ENCODE results near the gene APOB. TPM values are rescaled to one million over a fixed set of nuclear protein-coding genes. Genes with fewer than 3 reads are reported as not detected.
A peak's percentile ranks its signal among the peaks of the same experiment; 100 is the strongest.

The APOB gene
- total and polyA plus RNA-seq, 2 of the 13 experiments (the other 11 are each of a cell fraction or from before 2014, with no cell fraction given): 1,569 to 2,515 TPM

- TF ChIP-seq, protein P1, sequence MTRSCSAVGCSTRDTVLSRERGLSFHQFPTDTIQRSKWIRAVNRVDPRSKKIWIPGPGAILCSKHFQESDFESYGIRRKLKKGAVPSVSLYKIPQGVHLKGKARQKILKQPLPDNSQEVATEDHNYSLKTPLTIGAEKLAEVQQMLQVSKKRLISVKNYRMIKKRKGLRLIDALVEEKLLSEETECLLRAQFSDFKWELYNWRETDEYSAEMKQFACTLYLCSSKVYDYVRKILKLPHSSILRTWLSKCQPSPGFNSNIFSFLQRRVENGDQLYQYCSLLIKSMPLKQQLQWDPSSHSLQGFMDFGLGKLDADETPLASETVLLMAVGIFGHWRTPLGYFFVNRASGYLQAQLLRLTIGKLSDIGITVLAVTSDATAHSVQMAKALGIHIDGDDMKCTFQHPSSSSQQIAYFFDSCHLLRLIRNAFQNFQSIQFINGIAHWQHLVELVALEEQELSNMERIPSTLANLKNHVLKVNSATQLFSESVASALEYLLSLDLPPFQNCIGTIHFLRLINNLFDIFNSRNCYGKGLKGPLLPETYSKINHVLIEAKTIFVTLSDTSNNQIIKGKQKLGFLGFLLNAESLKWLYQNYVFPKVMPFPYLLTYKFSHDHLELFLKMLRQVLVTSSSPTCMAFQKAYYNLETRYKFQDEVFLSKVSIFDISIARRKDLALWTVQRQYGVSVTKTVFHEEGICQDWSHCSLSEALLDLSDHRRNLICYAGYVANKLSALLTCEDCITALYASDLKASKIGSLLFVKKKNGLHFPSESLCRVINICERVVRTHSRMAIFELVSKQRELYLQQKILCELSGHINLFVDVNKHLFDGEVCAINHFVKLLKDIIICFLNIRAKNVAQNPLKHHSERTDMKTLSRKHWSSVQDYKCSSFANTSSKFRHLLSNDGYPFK (CRISPR knock-in tag; IDR thresholded peaks at IDR 0.05; ENCODE audit: borderline replicate concordance): no peak
- TF ChIP-seq ZNF703 (CRISPR knock-in tag; IDR thresholded peaks at IDR 0.05; ENCODE audit: borderline replicate concordance) (peak; percentile 89), NCOA1 (CRISPR knock-in tag; IDR thresholded peaks at IDR 0.05) (peak; percentile 97), SMAD3 (CRISPR knock-in tag; IDR thresholded peaks at IDR 0.05) (peak; percentile 99), ZNF34 (CRISPR knock-in tag; IDR thresholded peaks at IDR 0.05; ENCODE audit: borderline replicate concordance) (no peak; the same call in 1 of the 2 replicates), ZNF816 (CRISPR knock-in tag; IDR thresholded peaks at IDR 0.05; ENCODE audit: borderline replicate concordance) (peak; percentile 98), MXD1 (CRISPR knock-in tag; IDR thresholded peaks at IDR 0.05) (peak; percentile 87), REXO4 (CRISPR knock-in tag; IDR thresholded peaks at IDR 0.05; ENCODE audit: borderline replicate concordance) (no peak), ZNF547 (CRISPR knock-in tag; IDR thresholded peaks at IDR 0.05) (no peak; the same call in 1 of the 2 replicates), EZH2 (conservative IDR thresholded peaks at IDR 0.05; ENCODE audit: low read depth, low read length) (no peak), ZNF773 (CRISPR knock-in tag; IDR thresholded peaks at IDR 0.05; ENCODE audit: borderline replicate concordance) (no peak), GATAD2A (CRISPR knock-in tag; IDR thresholded peaks at IDR 0.05) (peak; percentile 98), MYNN (CRISPR knock-in tag; IDR thresholded peaks at IDR 0.05; ENCODE audit: low read depth) (peak; percentile 78; the same call in 1 of the 2 replicates), NFYC (CRISPR knock-in tag; IDR thresholded peaks at IDR 0.05) (peak; percentile 43; the same call in 1 of the 2 replicates), PRDM15 (CRISPR knock-in tag; IDR thresholded peaks at IDR 0.05) (no peak), ZNF143 (CRISPR knock-in tag; IDR thresholded peaks at IDR 0.05) (peak; percentile 37; the same call in 1 of the 2 replicates), MIXL1 (CRISPR knock-in tag; IDR thresholded peaks at IDR 0.05) (peak; percentile 95), NR2F6 (IDR thresholded peaks at IDR 0.05) (peak; percentile 100), NR2F6 (CRISPR knock-in tag; IDR thresholded peaks at IDR 0.05) (peak; percentile 100), ZNF101 (CRISPR knock-in tag; IDR thresholded peaks at IDR 0.05; ENCODE audit: borderline replicate concordance, low read depth) (no peak), ZNF556 (CRISPR knock-in tag; IDR thresholded peaks at IDR 0.05; ENCODE audit: borderline replicate concordance) (peak; percentile 80; the same call in 1 of the 2 replicates), DMAP1 (CRISPR knock-in tag; IDR thresholded peaks at IDR 0.05) (peak; percentile 83)
- TF ChIP-seq, protein P2, sequence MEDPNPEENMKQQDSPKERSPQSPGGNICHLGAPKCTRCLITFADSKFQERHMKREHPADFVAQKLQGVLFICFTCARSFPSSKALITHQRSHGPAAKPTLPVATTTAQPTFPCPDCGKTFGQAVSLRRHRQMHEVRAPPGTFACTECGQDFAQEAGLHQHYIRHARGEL (CRISPR knock-in tag; IDR thresholded peaks at IDR 0.05): peak; percentile 77
Observed at GRCh38 chr2:21042958-21043743, 722 bp downstream of the APOB start (continued).

Measured in HepG2 (cell line).